GM12878 (cell line): ENCODE data around the gene CAPN10. TPM values are rescaled to one million over a fixed set of nuclear protein-coding genes. Genes with fewer than 3 reads are reported as not detected.

ENCODE experiments used
- ASH2L ChIP-seq: fragments of 300-600, 200-600 bp; sonication (generic); IDR thresholded peaks from 2 replicates; pipeline ENCODE4 v1.6.1; 2017; ENCODE audit warnings: low read depth, mild to moderate bottlenecking, borderline replicate concordance
- BCL3 ChIP-seq: IDR thresholded peaks from 2 replicates; pipeline ENCODE4 v1.6.1; 2011; ENCODE audit warnings: borderline replicate concordance, low read depth, mild to moderate bottlenecking, moderate library complexity, low read length; ENCODE audit not compliant: insufficient read depth, poor library complexity, severe bottlenecking
- BMI1 ChIP-seq: fragments of 450-650 bp; IDR thresholded peaks from 2 replicates; pipeline ENCODE4 v1.6.1; 2016; ENCODE audit warnings: mild to moderate bottlenecking, moderate library complexity, borderline replicate concordance
- FOXK2 ChIP-seq: fragments of 450-650 bp; IDR thresholded peaks from 2 replicates; pipeline ENCODE4 v1.6.1; 2017; ENCODE audit warnings: mild to moderate bottlenecking, moderate library complexity
- JUND ChIP-seq: IDR thresholded peaks from 2 replicates; pipeline ENCODE4 v1.6.1; 2012; ENCODE audit warnings: low read depth, mild to moderate bottlenecking, low read length, improper control_type of control experiment, moderate library complexity
- KAT2A ChIP-seq: conservative IDR thresholded peaks from 2 replicates; pipeline ENCODE4 v1.6.1; 2011; ENCODE audit warnings: low read depth, low read length; ENCODE audit not compliant: control insufficient read depth
- LARP7 ChIP-seq: fragments of 450-650 bp; IDR thresholded peaks from 2 replicates; pipeline ENCODE4 v1.6.1; 2017; ENCODE audit warnings: mild to moderate bottlenecking
- NFIC ChIP-seq: IDR thresholded peaks from 2 replicates; pipeline ENCODE4 v1.6.1; 2012; ENCODE audit warnings: low read depth, mild to moderate bottlenecking, inconsistent platforms, low read length, moderate library complexity
- NR2F1 ChIP-seq: fragments of 450-650 bp; conservative IDR thresholded peaks from 2 replicates; pipeline ENCODE4 v1.6.1; 2017; ENCODE audit warnings: mild to moderate bottlenecking
- PAX8 ChIP-seq: fragments of 450-650 bp; IDR thresholded peaks from 2 replicates; pipeline ENCODE4 v1.6.1; 2017; ENCODE audit warnings: mild to moderate bottlenecking, moderate library complexity
- PML ChIP-seq: IDR thresholded peaks from 2 replicates; pipeline ENCODE4 v1.6.1; 2012; ENCODE audit warnings: low read length, inconsistent platforms
- YY1 ChIP-seq: IDR thresholded peaks from 2 replicates; pipeline ENCODE4 v1.6.1; 2011; ENCODE audit warnings: low read depth, mild to moderate bottlenecking, low read length
- ZBED1 ChIP-seq: IDR thresholded peaks from 2 replicates; pipeline ENCODE4 v1.6.1; 2016; ENCODE audit warnings: borderline replicate concordance
- ZNF622 ChIP-seq: fragments of 450-650 bp; IDR thresholded peaks from 2 replicates; pipeline ENCODE4 v1.6.1; 2017; ENCODE audit warnings: mild to moderate bottlenecking, inconsistent platforms
- ZSCAN29 ChIP-seq: fragments of 450-650 bp; IDR thresholded peaks from 2 replicates; pipeline ENCODE4 v1.6.1; 2017; ENCODE audit warnings: mild to moderate bottlenecking, moderate library complexity
- polyA plus RNA-seq, 11 experiments: library from polyadenylated mRNA; depleted of rRNA in 4 of 11; unstranded in 6 of 11; stranded (reverse) in 5 of 11; fragments of >200 nt; fragmentation: Nextera tagmentation in 4 of 11; fragmentation: Illumina TruSeq in 1 of 11; extraction: Ambion mirVana in 4 of 11; extraction: Trizol in 1 of 11; gene quantifications; 1 replicate in 1 of 11; 2 replicates in 10 of 11; pipeline versions ENCODE4 v1.2.1 to v1.2.3, GENCODE V29; 2011 to 2016; ENCODE audit warnings: inconsistent platforms in 2 of 11, missing spikeins in 2 of 11, low read depth in 1 of 11
- total RNA-seq, 4 experiments: library from RNA; depleted of rRNA in 3 of 4; stranded (reverse); fragments of >200 nt in 3 of 4; fragmentation: Illumina TruSeq in 1 of 4; extraction: Trizol in 1 of 4; gene quantifications; 2 replicates each; pipeline versions ENCODE4 v1.2.1 to v1.2.3, GENCODE V29; 2013 to 2021
- TF ChIP-seq, protein P1 (sequence below): fragments of 450-650 bp; IDR thresholded peaks from 2 replicates; pipeline ENCODE4 v1.6.1; 2016; ENCODE audit warnings: mild to moderate bottlenecking, moderate library complexity, borderline replicate concordance
- TF ChIP-seq, protein P2 (sequence below): fragments of 450-650 bp; IDR thresholded peaks from 2 replicates; pipeline ENCODE4 v1.6.1; 2018; ENCODE audit warnings: borderline replicate concordance, mild to moderate bottlenecking; ENCODE audit not compliant: partially characterized antibody

CAPN10 gene
- total and polyA plus RNA-seq, 10 of the 15 experiments (the other 5 are each of a cell fraction or from before 2014, with no cell fraction given) = 0.37 to 40.6 (median 17.5) TPM

DNA sequence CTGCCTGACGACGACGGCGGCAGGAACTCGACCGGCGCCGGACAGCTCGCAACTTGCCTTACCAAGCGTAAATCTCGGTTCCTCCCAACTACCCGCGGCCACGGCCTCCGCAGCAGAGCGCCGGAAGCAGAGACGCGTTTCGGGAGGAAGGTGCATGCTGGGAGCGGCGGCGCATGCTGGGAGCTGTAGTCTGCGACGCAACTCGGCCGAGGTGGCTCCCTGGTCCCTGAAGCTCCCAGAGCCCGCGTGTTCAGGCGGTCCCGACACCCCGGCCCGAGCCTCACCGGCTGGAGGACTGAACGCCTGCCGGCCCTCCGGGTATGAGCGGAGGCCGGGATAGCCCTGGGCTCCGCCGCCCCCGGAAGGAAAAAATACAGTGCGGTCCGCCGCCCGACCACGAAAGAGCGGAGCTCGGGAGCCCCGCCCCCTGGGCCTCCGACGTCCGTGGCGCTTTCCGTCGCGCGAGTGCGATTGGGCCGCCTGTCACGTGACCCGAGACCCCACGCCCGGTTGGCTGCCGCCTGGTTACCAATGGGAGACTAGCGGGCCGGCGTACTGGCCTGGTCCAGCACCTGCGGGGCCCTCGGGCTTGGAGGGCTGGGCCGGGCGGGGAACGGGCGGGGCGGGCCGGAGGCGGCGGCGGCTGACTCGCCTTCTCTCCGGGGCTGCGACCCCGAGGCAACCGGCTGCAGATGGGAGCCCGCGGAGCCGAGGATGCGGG, at the start of gene CAPN10 (continued):
- TF ChIP-seq BCL3 = no peak
- TF ChIP-seq NFIC = no peak
- peak; percentile 81; the same call in 1 of the 2 replicates for TF ChIP-seq PML
- TF ChIP-seq ZNF622 = no peak
- no peak for TF ChIP-seq FOXK2
- TF ChIP-seq, protein P1, sequence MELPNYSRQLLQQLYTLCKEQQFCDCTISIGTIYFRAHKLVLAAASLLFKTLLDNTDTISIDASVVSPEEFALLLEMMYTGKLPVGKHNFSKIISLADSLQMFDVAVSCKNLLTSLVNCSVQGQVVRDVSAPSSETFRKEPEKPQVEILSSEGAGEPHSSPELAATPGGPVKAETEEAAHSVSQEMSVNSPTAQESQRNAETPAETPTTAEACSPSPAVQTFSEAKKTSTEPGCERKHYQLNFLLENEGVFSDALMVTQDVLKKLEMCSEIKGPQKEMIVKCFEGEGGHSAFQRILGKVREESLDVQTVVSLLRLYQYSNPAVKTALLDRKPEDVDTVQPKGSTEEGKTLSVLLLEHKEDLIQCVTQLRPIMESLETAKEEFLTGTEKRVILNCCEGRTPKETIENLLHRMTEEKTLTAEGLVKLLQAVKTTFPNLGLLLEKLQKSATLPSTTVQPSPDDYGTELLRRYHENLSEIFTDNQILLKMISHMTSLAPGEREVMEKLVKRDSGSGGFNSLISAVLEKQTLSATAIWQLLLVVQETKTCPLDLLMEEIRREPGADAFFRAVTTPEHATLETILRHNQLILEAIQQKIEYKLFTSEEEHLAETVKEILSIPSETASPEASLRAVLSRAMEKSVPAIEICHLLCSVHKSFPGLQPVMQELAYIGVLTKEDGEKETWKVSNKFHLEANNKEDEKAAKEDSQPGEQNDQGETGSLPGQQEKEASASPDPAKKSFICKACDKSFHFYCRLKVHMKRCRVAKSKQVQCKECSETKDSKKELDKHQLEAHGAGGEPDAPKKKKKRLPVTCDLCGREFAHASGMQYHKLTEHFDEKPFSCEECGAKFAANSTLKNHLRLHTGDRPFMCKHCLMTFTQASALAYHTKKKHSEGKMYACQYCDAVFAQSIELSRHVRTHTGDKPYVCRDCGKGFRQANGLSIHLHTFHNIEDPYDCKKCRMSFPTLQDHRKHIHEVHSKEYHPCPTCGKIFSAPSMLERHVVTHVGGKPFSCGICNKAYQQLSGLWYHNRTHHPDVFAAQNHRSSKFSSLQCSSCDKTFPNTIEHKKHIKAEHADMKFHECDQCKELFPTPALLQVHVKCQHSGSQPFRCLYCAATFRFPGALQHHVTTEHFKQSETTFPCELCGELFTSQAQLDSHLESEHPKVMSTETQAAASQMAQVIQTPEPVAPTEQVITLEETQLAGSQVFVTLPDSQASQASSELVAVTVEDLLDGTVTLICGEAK = peak; percentile 93
- TF ChIP-seq YY1 = peak; percentile 83
- 0 out of 2 replicates have a peak, but pooled peaks have one; percentile 19 for TF ChIP-seq NR2F1
- peak; percentile 89 for TF ChIP-seq LARP7
- no peak for TF ChIP-seq JUND
- TF ChIP-seq ZBED1 = no peak
- TF ChIP-seq ZSCAN29 = no peak
- no peak for TF ChIP-seq PAX8
- TF ChIP-seq KAT2A = no peak
- TF ChIP-seq BMI1 = no peak
- no peak for TF ChIP-seq ASH2L
- TF ChIP-seq, protein P2, sequence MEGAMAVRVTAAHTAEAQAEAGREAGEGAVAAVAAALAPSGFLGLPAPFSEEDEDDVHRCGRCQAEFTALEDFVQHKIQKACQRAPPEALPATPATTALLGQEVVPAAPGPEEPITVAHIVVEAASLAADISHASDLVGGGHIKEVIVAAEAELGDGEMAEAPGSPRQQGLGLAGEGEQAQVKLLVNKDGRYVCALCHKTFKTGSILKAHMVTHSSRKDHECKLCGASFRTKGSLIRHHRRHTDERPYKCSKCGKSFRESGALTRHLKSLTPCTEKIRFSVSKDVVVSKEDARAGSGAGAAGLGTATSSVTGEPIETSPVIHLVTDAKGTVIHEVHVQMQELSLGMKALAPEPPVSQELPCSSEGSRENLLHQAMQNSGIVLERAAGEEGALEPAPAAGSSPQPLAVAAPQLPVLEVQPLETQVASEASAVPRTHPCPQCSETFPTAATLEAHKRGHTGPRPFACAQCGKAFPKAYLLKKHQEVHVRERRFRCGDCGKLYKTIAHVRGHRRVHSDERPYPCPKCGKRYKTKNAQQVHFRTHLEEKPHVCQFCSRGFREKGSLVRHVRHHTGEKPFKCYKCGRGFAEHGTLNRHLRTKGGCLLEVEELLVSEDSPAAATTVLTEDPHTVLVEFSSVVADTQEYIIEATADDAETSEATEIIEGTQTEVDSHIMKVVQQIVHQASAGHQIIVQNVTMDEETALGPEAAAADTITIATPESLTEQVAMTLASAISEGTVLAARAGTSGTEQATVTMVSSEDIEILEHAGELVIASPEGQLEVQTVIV = peak; percentile 58
